Endothelial cell of umbilical vein (primary cell): ENCODE results near the gene CEP120.

Source experiments
- CTCF ChIP-seq, 2 donors: IDR thresholded peaks; 1 replicate in 1 of 2; 2 replicates in 1 of 2; pipeline ENCODE4 v1.5.1; 2011; ENCODE audit warnings: low read length in 2 of 2, mild to moderate bottlenecking in 2 of 2, moderate library complexity in 2 of 2, control low read depth in 1 of 2, inconsistent platforms in 1 of 2, low read depth in 1 of 2; ENCODE audit not compliant: insufficient read depth in 1 of 2; ENCODE audit errors: extremely low read depth in 1 of 2
- EZH2 ChIP-seq: IDR thresholded peaks from 2 replicates; pipeline ENCODE4 v1.6.1; 2012; ENCODE audit warnings: borderline replicate concordance, low read depth, mild to moderate bottlenecking, moderate library complexity, low read length, inconsistent platforms; ENCODE audit not compliant: severe bottlenecking
- FOS ChIP-seq: IDR thresholded peaks from 2 replicates; pipeline ENCODE4 v1.6.1; 2011; ENCODE audit warnings: mild to moderate bottlenecking, low read length, moderate library complexity, borderline replicate concordance; ENCODE audit not compliant: insufficient read depth
- GATA2 ChIP-seq: IDR thresholded peaks from 2 replicates; pipeline ENCODE4 v1.7.0; 2011; ENCODE audit warnings: low read depth, mild to moderate bottlenecking, moderate library complexity, mixed read lengths, low read length; ENCODE audit not compliant: insufficient read length, insufficient read depth
- JUN ChIP-seq: IDR thresholded peaks from 2 replicates; pipeline ENCODE4 v1.6.1; 2011; ENCODE audit warnings: borderline replicate concordance, low read depth; ENCODE audit not compliant: insufficient read length, insufficient read depth
- MAX ChIP-seq: IDR thresholded peaks from 2 replicates; pipeline ENCODE4 v1.6.1; 2011; ENCODE audit not compliant: insufficient read depth, insufficient read length
- MYC ChIP-seq: IDR thresholded peaks from one replicate; pipeline ENCODE4 v1.6.1; 2011; ENCODE audit warnings: mild to moderate bottlenecking, low read depth, low read length
- POLR2A ChIP-seq: IDR thresholded peaks from 2 replicates; pipeline ENCODE4 v1.6.1; 2012; ENCODE audit warnings: low read depth, mild to moderate bottlenecking, control low read depth, low read length
- POLR2AphosphoS5 ChIP-seq: IDR thresholded peaks from 2 replicates; pipeline ENCODE4 v1.6.1; 2012; ENCODE audit warnings: low read depth, mild to moderate bottlenecking, control low read depth, low read length, moderate library complexity; ENCODE audit not compliant: insufficient read depth

DNA sequence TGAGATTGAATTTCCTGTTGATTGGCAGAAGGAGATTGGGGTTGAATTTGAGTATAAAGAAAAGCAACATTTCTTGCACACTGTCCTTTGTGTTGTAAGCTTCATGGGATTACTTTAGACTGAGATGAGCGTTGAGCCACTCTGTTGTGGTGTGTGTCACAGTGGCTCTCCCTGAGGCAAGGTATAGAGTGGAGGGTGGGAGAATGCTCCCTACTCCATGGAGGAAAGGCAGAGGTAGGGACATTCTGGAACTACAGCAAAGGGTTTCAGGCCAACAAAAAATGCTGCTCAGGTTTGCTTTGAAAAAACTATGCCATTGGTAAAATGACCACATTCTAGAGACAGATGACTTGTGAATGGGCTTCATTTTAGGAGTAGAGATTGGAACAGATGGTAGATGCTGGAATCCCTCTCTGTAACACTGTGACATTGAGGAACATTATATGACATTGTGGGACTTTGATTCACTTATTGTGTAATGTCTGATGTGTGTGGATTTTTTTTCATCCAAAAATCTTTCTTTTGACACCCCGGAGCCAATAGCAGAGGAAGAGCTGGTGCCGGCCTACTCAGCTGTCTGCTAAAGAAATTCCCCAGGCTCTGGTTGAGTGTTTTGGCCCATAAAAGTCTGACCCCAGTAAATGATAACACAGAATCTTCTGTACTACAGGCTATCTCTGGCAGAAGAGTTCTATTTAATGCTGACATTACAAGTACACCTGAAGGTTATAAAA lies 6.2 kb upstream of the CEP120 start:
- no peak for TF ChIP-seq POLR2A
- no peak for TF ChIP-seq CTCF (IDR thresholded peaks at IDR 0.05; ENCODE audit: extremely low read depth in 1 of 2, insufficient read depth in 1 of 2, low read depth in 1 of 2, low read length in 2 of 2)
- TF ChIP-seq GATA2 = no peak
- TF ChIP-seq POLR2AphosphoS5 = no peak
- TF ChIP-seq FOS = no peak
- TF ChIP-seq EZH2 = no peak
- TF ChIP-seq MAX = no peak
- no peak for TF ChIP-seq JUN
- no peak for TF ChIP-seq MYC
